Measurements from ENCODE around the gene NOS1AP.

Gene NOS1AP

GRCh38 chr1:162220009-162220539 lies 150.6 kb downstream of the NOS1AP start:
- DNase-seq (ENCODE audit: low read depth), result no peak

GRCh38 chr1:162222014-162222413 lies 152.5 kb downstream of the NOS1AP start:
- no peak for DNase-seq (ENCODE audit: low read depth)

- DNase-seq (ENCODE audit: low read depth), result no peak
Observed at GRCh38 chr1:162222730-162223129, 153.2 kb downstream of the NOS1AP start.

GRCh38 chr1:162223488-162223887 lies 154.0 kb downstream of the NOS1AP start:
- no peak for DNase-seq (ENCODE audit: low read depth)

GRCh38 chr1:162224267-162224666 lies 154.8 kb downstream of the NOS1AP start:
- no peak for DNase-seq (ENCODE audit: low read depth)

- DNase-seq (ENCODE audit: low read depth), result no peak
Observed at GRCh38 chr1:162228586-162228985, 159.1 kb downstream of the NOS1AP start.

- no peak for DNase-seq (ENCODE audit: low read depth)
Observed at GRCh38 chr1:162229549-162229948, 160.1 kb downstream of the NOS1AP start.

GRCh38 chr1:162230096-162230495 lies 160.6 kb downstream of the NOS1AP start:
- no peak for DNase-seq (ENCODE audit: low read depth)

GRCh38 chr1:162230517-162230916 lies 161.0 kb downstream of the NOS1AP start:
- no peak for DNase-seq (ENCODE audit: low read depth)

- DNase-seq (ENCODE audit: low read depth), result no peak
Observed at GRCh38 chr1:162232034-162232711, 162.7 kb downstream of the NOS1AP start.

GRCh38 chr1:162233066-162233465 lies 163.6 kb downstream of the NOS1AP start:
- DNase-seq (ENCODE audit: low read depth), result no peak

GRCh38 chr1:162233937-162234336 lies 164.4 kb downstream of the NOS1AP start:
- DNase-seq (ENCODE audit: low read depth), result no peak

GRCh38 chr1:162234571-162234970 lies 165.1 kb downstream of the NOS1AP start:
- DNase-seq (ENCODE audit: low read depth), result no peak

GRCh38 chr1:162235241-162235800 lies 165.8 kb downstream of the NOS1AP start:
- DNase-seq (ENCODE audit: low read depth), result peak; percentile 6

- no peak for DNase-seq (ENCODE audit: low read depth)
Observed at GRCh38 chr1:162236201-162236600, 166.7 kb downstream of the NOS1AP start.

GRCh38 chr1:162236618-162237017 lies 167.1 kb downstream of the NOS1AP start:
- no peak for DNase-seq (ENCODE audit: low read depth)

GRCh38 chr1:162240577-162240976 lies 171.1 kb downstream of the NOS1AP start:
- DNase-seq (ENCODE audit: low read depth), result no peak

GRCh38 chr1:162242804-162243203 lies 173.3 kb downstream of the NOS1AP start:
- DNase-seq (ENCODE audit: low read depth), result no peak

- no peak for DNase-seq (ENCODE audit: low read depth)
Observed at GRCh38 chr1:162248854-162249535, 179.5 kb downstream of the NOS1AP start.

GRCh38 chr1:162250004-162250730 lies 180.7 kb downstream of the NOS1AP start:
- no peak for DNase-seq (ENCODE audit: low read depth)

GRCh38 chr1:162251102-162251501 lies 181.6 kb downstream of the NOS1AP start:
- DNase-seq (ENCODE audit: low read depth), result no peak

GRCh38 chr1:162252214-162252613 lies 182.7 kb downstream of the NOS1AP start:
- DNase-seq (ENCODE audit: low read depth), result no peak

- DNase-seq (ENCODE audit: low read depth), result no peak
Observed at GRCh38 chr1:162253790-162254189, 184.3 kb downstream of the NOS1AP start.
